ENCODE results near the gene CADM1. TPM values are rescaled to one million over a fixed set of nuclear protein-coding genes. Genes with fewer than 3 reads are reported as not detected.

Gene CADM1
- total and polyA plus RNA-seq, 2 experiments from 2014 or later: 16.5 to 18.0 TPM

GRCh38 chr11:115439385-115439784 lies 64.8 kb downstream of the CADM1 start:
- ATAC-seq: no peak
- Mint-ChIP-seq H3K9me3 (no peaks in the 10 kb centered on the region), H3K4me1 (peaks cover 12% of the 10 kb centered on the region; the same call in 2 of the 3 replicates), H3K27me3 (ENCODE audit: insufficient read depth, low read depth, poor library complexity) (peaks cover 2% of the 10 kb centered on the region), H3K36me3 (ENCODE audit: low read depth) (no peaks in the 10 kb centered on the region), H3K27ac (no peak overlapping the region), H3K4me3 (no peak overlapping the region)
- Histone ChIP-seq H3K9me2 (ENCODE audit: insufficient read depth) (no peaks in the 10 kb centered on the region), H3K4me1 (ENCODE audit: insufficient read depth) (0 out of 2 replicates have a peak, but pooled peaks cover 6% of the 10 kb centered on the region), H3K4me2 (no peak overlapping the region), H3F3A (replicated peaks; ENCODE audit: low read depth) (no peaks in the 10 kb centered on the region), H3K27ac (ENCODE audit: low read depth) (no peak overlapping the region), H3K4me3 (no peak overlapping the region), H4K20me1 (replicated peaks; ENCODE audit: insufficient read depth) (no peaks in the 10 kb centered on the region), H3K36me3 (ENCODE audit: insufficient read depth) (no peaks in the 10 kb centered on the region), H3K27me3 (ENCODE audit: insufficient read depth) (no peaks in the 10 kb centered on the region), H3K79me2 (replicated peaks; ENCODE audit: insufficient read depth) (no peaks in the 10 kb centered on the region), H2AFZ (no peak overlapping the region)
- no peak for TF ChIP-seq ZNF331 (CRISPR knock-in tag; IDR thresholded peaks at IDR 0.05; ENCODE audit: low read depth)
- TF ChIP-seq EZH2phosphoT487 (IDR thresholded peaks at IDR 0.05; ENCODE audit: unreplicated experiment): no peak
- no peak for TF ChIP-seq CREB1 (CRISPR knock-in tag; IDR thresholded peaks at IDR 0.05; ENCODE audit: low read depth)
- TF ChIP-seq POLR2AphosphoS5 (IDR thresholded peaks at IDR 0.05; ENCODE audit: low read depth): no peak
- TF ChIP-seq EZH2 (IDR thresholded peaks at IDR 0.05; ENCODE audit: low read depth, unreplicated experiment): no peak
- no peak for TF ChIP-seq REST (IDR thresholded peaks at IDR 0.05; ENCODE audit: unreplicated experiment)
- TF ChIP-seq ETS1 (IDR thresholded peaks at IDR 0.05): no peak
- TF ChIP-seq NANOG (IDR thresholded peaks at IDR 0.05; ENCODE audit: borderline replicate concordance): no peak
- TF ChIP-seq CTCF (conservative IDR thresholded peaks at IDR 0.05; ENCODE audit: low read depth in 2 of 2): no peak
- TF ChIP-seq STAT1 (IDR thresholded peaks at IDR 0.05; ENCODE audit: unreplicated experiment): no peak
- no peak for TF ChIP-seq JUNB (IDR thresholded peaks at IDR 0.05; ENCODE audit: unreplicated experiment)
- no peak for TF ChIP-seq ZNF114 (CRISPR knock-in tag; IDR thresholded peaks at IDR 0.05)
- no peak for TF ChIP-seq ZNF462 (CRISPR knock-in tag; IDR thresholded peaks at IDR 0.05)
- DNase-seq (ENCODE audit: low spot score): no peak
